Breast epithelium (tissue), 3 donors: ENCODE data around the gene TUBD1.
"Not testable (repeated sequence)": the region's sequence is repeated elsewhere in the genome, so short reads cannot be mapped to it uniquely, and the experiment has no call there.

Experiments
- POLR2AphosphoS5 ChIP-seq, 3 donors: sonication (generic); formaldehyde crosslinking; IDR thresholded peaks; one replicate each; pipeline ENCODE4 v1.6.1; 2017; ENCODE audit warnings: antibody characterized with exemption in 3 of 3
- TF ChIP-seq, protein P1 (sequence below), 3 donors: fragments of 450-650 bp; IDR thresholded peaks; one replicate each; pipeline ENCODE4 v1.5.1; 2016 to 2017; ENCODE audit warnings: antibody characterized with exemption in 3 of 3, mild to moderate bottlenecking in 3 of 3, moderate library complexity in 3 of 3

DNA sequence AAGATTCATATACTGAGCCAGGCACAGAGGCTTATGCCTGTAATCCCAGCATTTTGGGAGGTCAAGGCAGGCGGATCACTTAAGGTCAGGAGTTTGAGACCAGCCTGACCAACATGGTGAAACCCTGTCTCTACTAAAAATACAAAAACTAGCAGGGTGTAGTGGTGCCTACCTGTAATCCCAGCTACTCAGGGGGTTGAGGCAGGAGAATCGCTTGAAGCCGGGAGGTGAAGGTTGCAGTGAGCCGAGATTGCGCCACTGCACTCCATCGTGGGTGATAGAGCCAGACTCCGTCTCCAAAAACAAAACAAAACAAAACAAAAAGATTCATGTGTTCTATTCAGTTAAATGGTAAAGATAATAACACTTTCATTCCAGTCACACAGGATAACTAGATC lies 63.9 kb downstream of the TUBD1 start:
- TF ChIP-seq, protein P1, sequence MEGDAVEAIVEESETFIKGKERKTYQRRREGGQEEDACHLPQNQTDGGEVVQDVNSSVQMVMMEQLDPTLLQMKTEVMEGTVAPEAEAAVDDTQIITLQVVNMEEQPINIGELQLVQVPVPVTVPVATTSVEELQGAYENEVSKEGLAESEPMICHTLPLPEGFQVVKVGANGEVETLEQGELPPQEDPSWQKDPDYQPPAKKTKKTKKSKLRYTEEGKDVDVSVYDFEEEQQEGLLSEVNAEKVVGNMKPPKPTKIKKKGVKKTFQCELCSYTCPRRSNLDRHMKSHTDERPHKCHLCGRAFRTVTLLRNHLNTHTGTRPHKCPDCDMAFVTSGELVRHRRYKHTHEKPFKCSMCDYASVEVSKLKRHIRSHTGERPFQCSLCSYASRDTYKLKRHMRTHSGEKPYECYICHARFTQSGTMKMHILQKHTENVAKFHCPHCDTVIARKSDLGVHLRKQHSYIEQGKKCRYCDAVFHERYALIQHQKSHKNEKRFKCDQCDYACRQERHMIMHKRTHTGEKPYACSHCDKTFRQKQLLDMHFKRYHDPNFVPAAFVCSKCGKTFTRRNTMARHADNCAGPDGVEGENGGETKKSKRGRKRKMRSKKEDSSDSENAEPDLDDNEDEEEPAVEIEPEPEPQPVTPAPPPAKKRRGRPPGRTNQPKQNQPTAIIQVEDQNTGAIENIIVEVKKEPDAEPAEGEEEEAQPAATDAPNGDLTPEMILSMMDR (IDR thresholded peaks at IDR 0.05): not testable (repeated sequence)
- TF ChIP-seq POLR2AphosphoS5 (IDR thresholded peaks at IDR 0.05): not testable (repeated sequence)
